ENCODE results near the gene DNM2.
A peak's percentile ranks its signal among the peaks of the same experiment; 100 is the strongest.

Gene DNM2

GRCh38 chr19:10763828-10764339 lies 46.0 kb downstream of the DNM2 start:
- Mint-ChIP-seq H3K36me3 (ENCODE audit: low read depth) (peaks cover 33% of the 10 kb centered on the region), H3K4me3 (no peak overlapping the region), H3K27me3 (no peaks in the 10 kb centered on the region), H3K27ac (peak overlapping the region; percentile 52), H3K9me3 (no peaks in the 10 kb centered on the region), H3K4me1 (ENCODE audit: low read depth) (peaks cover 70% of the 10 kb centered on the region)

GRCh38 chr19:10764340-10764894 lies 46.5 kb downstream of the DNM2 start:
- H3K36me3 Mint-ChIP-seq (ENCODE audit: low read depth): peaks cover 28% of the 10 kb centered on the region
- no peaks in the 10 kb centered on the region for H3K9me3 Mint-ChIP-seq
- H3K4me3 Mint-ChIP-seq: no peak overlapping the region
- peaks cover 68% of the 10 kb centered on the region for H3K4me1 Mint-ChIP-seq (ENCODE audit: low read depth)
- H3K27ac Mint-ChIP-seq: peak overlapping the region; percentile 52
- H3K27me3 Mint-ChIP-seq: no peaks in the 10 kb centered on the region

GRCh38 chr19:10766049-10766623 lies 48.3 kb downstream of the DNM2 start:
- peaks cover 23% of the 10 kb centered on the region for H3K36me3 Mint-ChIP-seq (ENCODE audit: low read depth)
- peaks cover 52% of the 10 kb centered on the region for H3K4me1 Mint-ChIP-seq (ENCODE audit: low read depth)
- no peak overlapping the region for H3K4me3 Mint-ChIP-seq
- no peak overlapping the region for H3K27ac Mint-ChIP-seq
- H3K27me3 Mint-ChIP-seq: no peaks in the 10 kb centered on the region
- no peaks in the 10 kb centered on the region for H3K9me3 Mint-ChIP-seq

DNA sequence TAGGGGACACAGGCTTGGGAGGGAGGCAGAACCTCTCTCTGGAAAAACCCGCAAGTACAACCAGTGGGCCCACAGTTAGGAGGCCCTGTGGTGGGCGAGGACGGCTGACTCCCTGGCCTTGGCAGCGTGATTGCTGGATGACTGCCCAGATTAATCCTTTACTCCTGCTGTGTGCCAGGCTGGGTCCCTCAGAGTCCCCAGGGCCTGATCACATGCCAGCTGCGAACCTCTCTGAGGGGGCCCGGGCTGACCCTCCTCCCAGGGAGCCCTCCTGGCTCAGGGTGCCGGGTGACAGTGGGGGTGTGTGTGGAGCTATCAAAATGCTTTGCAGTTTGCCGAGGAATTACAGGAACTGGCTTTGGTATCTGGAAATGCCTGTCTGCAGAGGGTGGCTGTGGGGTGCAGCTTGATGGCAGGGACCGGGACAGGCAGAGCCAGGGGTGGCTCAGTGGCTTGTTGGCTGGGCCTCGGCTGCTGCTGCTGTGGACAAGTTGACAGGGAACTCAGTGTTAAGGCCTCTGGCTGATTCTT lies 48.9 kb downstream of the DNM2 start:
- Mint-ChIP-seq H3K4me3 (no peak overlapping the region), H3K27me3 (no peaks in the 10 kb centered on the region), H3K4me1 (ENCODE audit: low read depth) (peaks cover 46% of the 10 kb centered on the region), H3K36me3 (ENCODE audit: low read depth) (peaks cover 17% of the 10 kb centered on the region), H3K27ac (no peak overlapping the region), H3K9me3 (no peaks in the 10 kb centered on the region)

- H3K4me1 Mint-ChIP-seq (ENCODE audit: low read depth): peaks cover 36% of the 10 kb centered on the region
- peaks cover 17% of the 10 kb centered on the region for H3K36me3 Mint-ChIP-seq (ENCODE audit: low read depth)
- no peak overlapping the region for H3K4me3 Mint-ChIP-seq
- H3K27ac Mint-ChIP-seq: no peak overlapping the region
- no peaks in the 10 kb centered on the region for H3K27me3 Mint-ChIP-seq
- no peaks in the 10 kb centered on the region for H3K9me3 Mint-ChIP-seq
Observed at GRCh38 chr19:10767726-10768125, 49.8 kb downstream of the DNM2 start.

GRCh38 chr19:10768369-10768768 lies 50.5 kb downstream of the DNM2 start:
- Mint-ChIP-seq H3K4me3 (no peak overlapping the region), H3K27ac (no peak overlapping the region), H3K4me1 (ENCODE audit: low read depth) (peaks cover 29% of the 10 kb centered on the region), H3K36me3 (ENCODE audit: low read depth) (peaks cover 17% of the 10 kb centered on the region), H3K27me3 (no peaks in the 10 kb centered on the region), H3K9me3 (no peaks in the 10 kb centered on the region)

DNA sequence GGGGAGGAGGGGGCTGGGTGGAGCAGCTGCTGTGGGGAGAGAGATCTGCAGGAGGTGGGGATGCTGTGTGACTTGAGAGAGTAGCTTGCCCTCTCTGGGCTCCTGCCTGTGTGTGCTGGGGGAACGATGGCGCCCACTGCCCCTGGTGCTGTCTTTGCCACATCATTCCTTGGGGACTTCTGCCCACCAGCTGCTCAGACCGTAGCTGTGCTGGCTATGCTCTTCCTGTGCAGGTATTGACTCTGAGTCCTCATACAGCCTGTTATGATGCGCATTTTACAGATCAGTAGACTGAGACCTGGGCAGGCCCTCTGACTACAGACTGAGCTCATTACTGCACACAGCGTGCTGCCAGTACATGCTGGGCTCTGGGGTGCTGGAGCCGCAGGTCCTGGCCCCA lies 51.1 kb downstream of the DNM2 start:
- Mint-ChIP-seq H3K9me3 (no peaks in the 10 kb centered on the region), H3K36me3 (ENCODE audit: low read depth) (peaks cover 19% of the 10 kb centered on the region), H3K27ac (no peak overlapping the region), H3K4me1 (ENCODE audit: low read depth) (peaks cover 26% of the 10 kb centered on the region), H3K27me3 (no peaks in the 10 kb centered on the region), H3K4me3 (no peak overlapping the region)

DNA sequence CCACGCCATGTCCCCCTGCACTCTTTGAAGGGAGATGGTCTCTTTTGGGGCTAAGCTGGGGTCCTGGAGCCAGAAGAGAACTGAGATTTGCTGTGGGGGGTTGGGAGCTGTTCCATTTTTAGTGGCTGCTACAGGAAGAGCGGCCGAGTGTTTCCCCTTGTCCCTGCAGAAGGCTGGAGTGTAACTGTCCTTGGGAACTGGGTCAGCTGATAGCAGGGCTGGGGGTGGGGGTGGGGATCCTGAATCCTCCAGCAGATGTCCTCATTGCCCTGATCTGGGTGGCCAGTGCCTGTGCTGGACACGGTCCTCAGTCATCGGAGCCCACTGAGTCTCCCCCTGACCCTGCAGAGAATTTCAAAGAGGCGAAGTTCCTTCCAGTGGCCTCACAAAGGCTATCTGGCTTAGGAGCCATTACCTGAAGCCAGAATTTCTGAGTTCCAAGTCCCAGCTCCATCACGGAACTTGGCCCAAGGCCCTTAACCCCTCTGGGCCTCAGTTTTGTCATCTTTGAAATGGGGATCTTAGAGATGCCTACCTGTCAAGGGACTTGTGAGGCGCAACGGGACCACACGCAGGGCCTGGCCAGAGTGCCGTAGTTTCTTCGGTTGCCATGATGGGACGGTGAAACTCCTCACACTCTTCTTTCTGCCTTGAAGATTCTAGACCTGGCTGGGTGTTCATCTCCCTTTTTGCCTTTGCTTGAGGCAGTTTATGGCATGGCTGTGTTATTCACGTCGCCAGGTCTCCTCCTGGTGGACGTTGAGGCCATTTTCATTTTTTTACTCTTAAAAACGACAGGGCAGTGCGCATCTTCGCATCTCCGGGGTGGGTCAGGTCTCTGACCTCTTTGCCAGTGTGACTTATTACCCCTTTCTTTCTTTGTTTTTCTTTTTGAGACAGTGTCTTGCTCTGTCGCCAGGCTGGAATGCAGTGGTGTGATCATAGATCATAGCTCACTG lies 51.9 kb downstream of the DNM2 start:
- H3K27me3 Mint-ChIP-seq: no peaks in the 10 kb centered on the region
- peaks cover 21% of the 10 kb centered on the region for H3K4me1 Mint-ChIP-seq (ENCODE audit: low read depth)
- H3K9me3 Mint-ChIP-seq: no peaks in the 10 kb centered on the region
- no peak overlapping the region for H3K4me3 Mint-ChIP-seq
- H3K27ac Mint-ChIP-seq: peak overlapping the region; percentile 39
- H3K36me3 Mint-ChIP-seq (ENCODE audit: low read depth): peaks cover 21% of the 10 kb centered on the region

- H3K27ac Mint-ChIP-seq: no peak overlapping the region
- peaks cover 22% of the 10 kb centered on the region for H3K4me1 Mint-ChIP-seq (ENCODE audit: low read depth)
- no peaks in the 10 kb centered on the region for H3K27me3 Mint-ChIP-seq
- no peak overlapping the region for H3K4me3 Mint-ChIP-seq
- peaks cover 43% of the 10 kb centered on the region for H3K36me3 Mint-ChIP-seq (ENCODE audit: low read depth)
- H3K9me3 Mint-ChIP-seq: no peaks in the 10 kb centered on the region
Observed at GRCh38 chr19:10773969-10774368, 56.1 kb downstream of the DNM2 start.

- Mint-ChIP-seq H3K27ac (no peak overlapping the region), H3K36me3 (ENCODE audit: low read depth) (peaks cover 46% of the 10 kb centered on the region), H3K9me3 (no peaks in the 10 kb centered on the region), H3K4me1 (ENCODE audit: low read depth) (peaks cover 19% of the 10 kb centered on the region), H3K4me3 (no peak overlapping the region), H3K27me3 (no peaks in the 10 kb centered on the region)
Observed at GRCh38 chr19:10774893-10775292, 57.0 kb downstream of the DNM2 start.

DNA sequence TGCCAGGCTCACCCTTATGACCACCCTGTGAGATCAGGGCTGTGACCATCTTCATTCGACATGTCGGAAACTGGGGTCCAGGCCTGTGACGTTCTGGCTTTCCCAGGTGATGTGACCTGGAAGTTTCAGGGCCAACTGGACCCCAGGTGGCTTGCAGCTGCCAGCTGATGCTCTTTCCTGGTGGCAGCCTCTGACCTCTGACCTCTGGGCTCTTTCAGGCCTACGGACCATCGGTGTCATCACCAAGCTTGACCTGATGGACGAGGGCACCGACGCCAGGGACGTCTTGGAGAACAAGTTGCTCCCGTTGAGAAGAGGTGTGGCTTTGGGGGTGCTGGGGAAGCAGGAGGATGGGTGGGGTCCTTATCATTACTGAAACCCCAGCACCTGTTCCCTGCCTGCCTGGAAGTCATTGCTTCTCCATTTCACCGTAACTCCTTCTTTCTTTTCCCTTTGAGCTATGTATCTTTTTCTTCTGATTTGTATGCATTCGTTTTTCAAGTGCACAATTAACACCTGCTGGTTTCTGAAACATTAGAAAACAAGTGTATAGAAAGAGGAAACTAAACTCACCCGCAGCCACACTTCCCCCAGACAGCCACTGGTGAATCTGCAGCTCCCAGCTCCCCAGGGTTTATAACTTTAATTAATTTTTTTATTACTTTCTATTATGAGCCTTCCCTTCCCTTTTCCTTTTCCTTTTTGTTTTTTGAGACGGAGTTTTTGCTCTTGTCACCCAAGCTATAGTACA lies 59.2 kb downstream of the DNM2 start:
- peak overlapping the region; percentile 61 for H3K27ac Mint-ChIP-seq
- peaks cover 19% of the 10 kb centered on the region for H3K4me1 Mint-ChIP-seq (ENCODE audit: low read depth)
- H3K27me3 Mint-ChIP-seq: no peaks in the 10 kb centered on the region
- H3K4me3 Mint-ChIP-seq: no peak overlapping the region
- H3K9me3 Mint-ChIP-seq: no peaks in the 10 kb centered on the region
- H3K36me3 Mint-ChIP-seq (ENCODE audit: low read depth): peaks cover 58% of the 10 kb centered on the region

- no peaks in the 10 kb centered on the region for H3K9me3 Mint-ChIP-seq
- H3K4me3 Mint-ChIP-seq: no peak overlapping the region
- peak overlapping the region; percentile 13 for H3K27ac Mint-ChIP-seq
- H3K36me3 Mint-ChIP-seq (ENCODE audit: low read depth): peaks cover 60% of the 10 kb centered on the region
- H3K27me3 Mint-ChIP-seq: no peaks in the 10 kb centered on the region
- H3K4me1 Mint-ChIP-seq (ENCODE audit: low read depth): peaks cover 16% of the 10 kb centered on the region
Observed at GRCh38 chr19:10780368-10780767, 62.5 kb downstream of the DNM2 start.

- Mint-ChIP-seq H3K27me3 (no peaks in the 10 kb centered on the region), H3K36me3 (ENCODE audit: low read depth) (peaks cover 59% of the 10 kb centered on the region), H3K4me1 (ENCODE audit: low read depth) (peaks cover 4% of the 10 kb centered on the region), H3K4me3 (no peak overlapping the region), H3K27ac (no peak overlapping the region), H3K9me3 (no peaks in the 10 kb centered on the region)
Observed at GRCh38 chr19:10782795-10783194, 64.9 kb downstream of the DNM2 start.

DNA sequence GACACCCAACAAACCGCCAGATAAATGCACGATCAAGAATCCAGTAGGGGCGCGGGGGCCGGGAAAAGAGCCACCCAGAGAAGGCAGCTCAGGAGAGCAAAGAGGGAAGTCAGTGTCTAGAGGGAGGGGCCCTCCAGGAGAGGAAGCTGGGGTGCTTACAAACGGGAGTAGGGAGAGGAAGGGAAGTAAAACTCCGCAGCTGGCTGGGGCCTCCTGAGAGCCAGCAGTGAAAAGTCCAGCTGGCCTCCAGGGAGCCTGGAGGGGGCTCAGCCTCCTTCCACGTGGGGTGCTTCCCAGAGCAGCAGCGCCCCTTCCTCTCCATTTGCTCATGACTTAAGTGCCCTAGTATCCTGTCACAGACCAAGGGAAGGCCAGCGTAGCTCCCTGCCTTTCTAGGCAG lies 66.4 kb downstream of the DNM2 start:
- Mint-ChIP-seq H3K27ac (no peak overlapping the region), H3K4me1 (ENCODE audit: low read depth) (peaks cover 4% of the 10 kb centered on the region), H3K4me3 (no peak overlapping the region), H3K27me3 (no peaks in the 10 kb centered on the region), H3K36me3 (ENCODE audit: low read depth) (peaks cover 64% of the 10 kb centered on the region), H3K9me3 (no peaks in the 10 kb centered on the region)
